Fibroblast of lung (primary cell): ENCODE results near the gene C12orf43. TPM values are rescaled to one million over a fixed set of nuclear protein-coding genes. Genes with fewer than 3 reads are reported as not detected.
"Not testable (repeated sequence)": the region's sequence is repeated elsewhere in the genome, so short reads cannot be mapped to it uniquely, and the experiment has no call there.

ENCODE experiments used
- DNase-seq, 2 donors: peaks; one replicate each; pipeline versions ENCODE4 v3.0.0 to v3.0.0-alpha.2; 2010; ENCODE audit warnings: low read depth in 2 of 2
- H2AFZ ChIP-seq: 2 replicates; pipeline ENCODE4 v1.5.1; 2012; ENCODE audit warnings: low read length, control low read depth, inconsistent platforms
- H3K27ac ChIP-seq: 2 replicates; pipeline ENCODE4 v1.5.1; 2011; ENCODE audit warnings: low read length, control low read depth; ENCODE audit not compliant: insufficient read depth
- H3K27me3 ChIP-seq: 2 replicates; pipeline ENCODE4 v1.5.1; 2011; ENCODE audit warnings: mild to moderate bottlenecking, low read length; ENCODE audit not compliant: control insufficient read depth, insufficient read depth
- H3K36me3 ChIP-seq: 2 replicates; pipeline ENCODE4 v1.5.1; 2011; ENCODE audit warnings: low read length; ENCODE audit not compliant: control insufficient read depth, insufficient read depth
- H3K4me1 ChIP-seq: 2 replicates; pipeline ENCODE4 v1.5.1; 2011; ENCODE audit warnings: low read length; ENCODE audit not compliant: control insufficient read depth, insufficient read depth; ENCODE audit errors: extremely low read depth
- H3K4me2 ChIP-seq: 2 replicates; pipeline ENCODE4 v1.5.1; 2011; ENCODE audit warnings: low read length, control low read depth; ENCODE audit not compliant: insufficient read depth; ENCODE audit errors: extremely low read depth
- H3K4me3 ChIP-seq, 4 experiments: fragments of 200-600 bp in 1 of 4; sonication (generic) in 1 of 4; replicated peaks in 1 of 4; 2 replicates each; pipeline ENCODE4 v1.5.1; 2011 to 2016; ENCODE audit warnings: low read length in 4 of 4, low read depth in 3 of 4, mild to moderate bottlenecking in 3 of 4, control low read depth in 2 of 4, inconsistent platforms in 1 of 4, mixed read lengths in 1 of 4; ENCODE audit not compliant: insufficient read depth in 1 of 4; ENCODE audit errors: control extremely low read depth in 1 of 4
- H3K79me2 ChIP-seq: 2 replicates; pipeline ENCODE4 v1.5.1; 2012; ENCODE audit warnings: mild to moderate bottlenecking, low read length, inconsistent platforms; ENCODE audit not compliant: control insufficient read depth, insufficient read depth
- H3K9ac ChIP-seq: 2 replicates; pipeline ENCODE4 v1.5.1; 2011; ENCODE audit warnings: mild to moderate bottlenecking, low read length, control low read depth; ENCODE audit not compliant: insufficient read depth
- H3K9me3 ChIP-seq: 2 replicates; pipeline ENCODE4 v1.5.1; 2012; ENCODE audit warnings: low read depth, low read length; ENCODE audit not compliant: control insufficient read depth, insufficient read depth
- H4K20me1 ChIP-seq: 2 replicates; pipeline ENCODE4 v1.5.1; 2011; ENCODE audit warnings: low read length; ENCODE audit not compliant: control insufficient read depth, insufficient read depth; ENCODE audit errors: extremely low read depth
- CTCF ChIP-seq, 2 donors: IDR thresholded peaks in 1 of 2; conservative IDR thresholded peaks in 1 of 2; 1 replicate in 1 of 2; 2 replicates in 1 of 2; pipeline ENCODE4 v1.5.1; 2011 to 2012; ENCODE audit warnings: low read length in 2 of 2, control low read depth in 1 of 2, inconsistent platforms in 1 of 2, low read depth in 1 of 2, mild to moderate bottlenecking in 1 of 2
- EZH2 ChIP-seq: IDR thresholded peaks from 2 replicates; pipeline ENCODE4 v1.5.1; 2012; ENCODE audit warnings: low read length, control low read depth, mild to moderate bottlenecking; ENCODE audit errors: missing control alignments
- polyA plus RNA-seq, 2 donors: library from polyadenylated mRNA; depleted of rRNA in 1 of 2; stranded (reverse) in 1 of 2; unstranded in 1 of 2; fragments of >200 nt; gene quantifications; 2 replicates each; pipeline ENCODE4 v1.2.1, GENCODE V29; 2011 to 2012; ENCODE audit warnings: missing spikeins in 1 of 2
- total RNA-seq: library from RNA; depleted of rRNA; stranded (reverse); fragments of >200 nt; gene quantifications from 2 replicates; pipeline ENCODE4 v1.2.1, GENCODE V29; 2014

Gene C12orf43
- total and polyA plus RNA-seq, 2 donors (not counting 1 experiment from before 2014, with no cell fraction given) = 11.4 to 14.7 TPM

- H3K36me3 ChIP-seq = no peaks in the 10 kb centered on the region
- peak in 1 of 2 donors; percentile 17 for DNase-seq
Measured at GRCh38 chr12:121050725-121051124, 34.4 kb upstream of the C12orf43 start.

GRCh38 chr12:121048442-121048841, 32.2 kb upstream of the C12orf43 start:
- no peak overlapping the region for H3K9ac ChIP-seq
- H3K27me3 ChIP-seq = peaks cover 2% of the 10 kb centered on the region
- no peaks in the 10 kb centered on the region for H3K79me2 ChIP-seq
- H3K27ac ChIP-seq = no peak overlapping the region
- no peaks in the 10 kb centered on the region for H3K9me3 ChIP-seq
- no peak overlapping the region for H3K4me3 ChIP-seq
- DNase-seq = no peak
- no peaks in the 10 kb centered on the region for H3K4me1 ChIP-seq
- no peak overlapping the region for H3K4me2 ChIP-seq
- no peaks in the 10 kb centered on the region for H3K36me3 ChIP-seq
- H4K20me1 ChIP-seq = no peaks in the 10 kb centered on the region
- H2AFZ ChIP-seq = no peak overlapping the region
- TF ChIP-seq EZH2 = no peak
- no peak for TF ChIP-seq CTCF (conservative IDR thresholded peaks at IDR 0.05 in 1 of 2, IDR thresholded peaks at IDR 0.05 in 1 of 2; ENCODE audit: low read depth in 1 of 2, low read length in 2 of 2)

More at GRCh38 chr12:121050725-121051124, 34.4 kb upstream of the C12orf43 start:
- H4K20me1 ChIP-seq = no peaks in the 10 kb centered on the region
- no peaks in the 10 kb centered on the region for H3K4me1 ChIP-seq
- TF ChIP-seq EZH2 (no peak), CTCF (conservative IDR thresholded peaks at IDR 0.05 in 1 of 2, IDR thresholded peaks at IDR 0.05 in 1 of 2; ENCODE audit: low read depth in 1 of 2, low read length in 2 of 2) (no peak)
- no peak overlapping the region for H3K9ac ChIP-seq
- no peak overlapping the region for H3K4me3 ChIP-seq
- no peaks in the 10 kb centered on the region for H3K27me3 ChIP-seq
- no peak overlapping the region for H2AFZ ChIP-seq
- H3K4me2 ChIP-seq = no peak overlapping the region
- no peaks in the 10 kb centered on the region for H3K9me3 ChIP-seq
- H3K79me2 ChIP-seq = no peaks in the 10 kb centered on the region
- no peak overlapping the region for H3K27ac ChIP-seq

- not testable (repeated sequence) for H3K27me3 ChIP-seq, H3K9me3 ChIP-seq, H3K27ac ChIP-seq, H3K9ac ChIP-seq, H3K4me2 ChIP-seq, H3K79me2 ChIP-seq, DNase-seq, H4K20me1 ChIP-seq, H3K4me3 ChIP-seq, H3K36me3 ChIP-seq, H2AFZ ChIP-seq, H3K4me1 ChIP-seq
Measured at GRCh38 chr12:121047400-121047799, 31.1 kb upstream of the C12orf43 start.
